Neural cell (in vitro differentiated cells): Measurements from ENCODE around the gene PPP2R5E.

Source experiments
- EP300 ChIP-seq: fragments of 450-650 bp; conservative IDR thresholded peaks from 2 replicates; pipeline ENCODE4 v1.6.1; 2014; ENCODE audit warnings: antibody characterized with exemption, mild to moderate bottlenecking, moderate library complexity; ENCODE audit not compliant: poor library complexity, severe bottlenecking
- EZH2 ChIP-seq: fragments of 200-600, 300-800 bp; shearing (Covaris generic), sonication (generic); IDR thresholded peaks from 2 replicates; pipeline ENCODE4 v1.6.1; 2014; ENCODE audit warnings: antibody characterized with exemption, low read length, borderline replicate concordance, mild to moderate bottlenecking; ENCODE audit not compliant: insufficient read depth, poor library complexity, severe bottlenecking
- MXI1 ChIP-seq: fragments of 450-650 bp; conservative IDR thresholded peaks from 2 replicates; pipeline ENCODE4 v1.6.1; 2014; ENCODE audit warnings: antibody characterized with exemption, mild to moderate bottlenecking; ENCODE audit not compliant: poor library complexity, severe bottlenecking
- POLR2AphosphoS5 ChIP-seq: IDR thresholded peaks from 2 replicates; pipeline ENCODE4 v1.6.1; 2012
- RAD21 ChIP-seq: fragments of 450-650 bp; conservative IDR thresholded peaks from 2 replicates; pipeline ENCODE4 v1.6.1; 2014; ENCODE audit warnings: antibody characterized with exemption, mild to moderate bottlenecking, moderate library complexity
- SMC3 ChIP-seq: fragments of 450-650 bp; conservative IDR thresholded peaks from 2 replicates; pipeline ENCODE4 v1.6.1; 2014; ENCODE audit warnings: antibody characterized with exemption, mild to moderate bottlenecking, moderate library complexity; ENCODE audit not compliant: poor library complexity
- TF ChIP-seq, protein P1 (sequence below): IDR thresholded peaks from 2 replicates; pipeline ENCODE4 v1.6.1; 2012; ENCODE audit warnings: borderline replicate concordance
- TF ChIP-seq, protein P2 (sequence below): fragments of 450-650 bp; IDR thresholded peaks from 2 replicates; pipeline ENCODE4 v1.5.1; 2014; ENCODE audit warnings: antibody characterized with exemption, mild to moderate bottlenecking, moderate library complexity; ENCODE audit not compliant: poor library complexity, severe bottlenecking

DNA sequence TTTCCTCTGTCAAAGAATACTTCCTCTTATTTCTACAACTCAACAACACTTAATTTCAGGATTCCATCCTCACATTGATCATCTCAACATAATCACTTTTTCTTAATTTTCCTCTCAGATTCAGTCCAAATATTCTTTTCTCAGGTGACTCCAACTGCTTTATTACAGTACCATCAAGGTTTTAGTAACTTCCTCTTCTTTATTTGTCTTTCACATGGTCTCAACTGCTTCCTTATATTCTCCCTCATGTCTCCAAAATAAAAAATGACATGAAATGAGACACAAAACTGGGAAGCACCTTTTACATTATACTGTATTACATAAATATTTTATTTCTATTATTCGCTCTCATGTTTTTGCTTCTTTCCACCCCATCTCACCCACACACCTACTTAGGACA is 55.5 kb downstream of the PPP2R5E start:
- TF ChIP-seq, protein P1, sequence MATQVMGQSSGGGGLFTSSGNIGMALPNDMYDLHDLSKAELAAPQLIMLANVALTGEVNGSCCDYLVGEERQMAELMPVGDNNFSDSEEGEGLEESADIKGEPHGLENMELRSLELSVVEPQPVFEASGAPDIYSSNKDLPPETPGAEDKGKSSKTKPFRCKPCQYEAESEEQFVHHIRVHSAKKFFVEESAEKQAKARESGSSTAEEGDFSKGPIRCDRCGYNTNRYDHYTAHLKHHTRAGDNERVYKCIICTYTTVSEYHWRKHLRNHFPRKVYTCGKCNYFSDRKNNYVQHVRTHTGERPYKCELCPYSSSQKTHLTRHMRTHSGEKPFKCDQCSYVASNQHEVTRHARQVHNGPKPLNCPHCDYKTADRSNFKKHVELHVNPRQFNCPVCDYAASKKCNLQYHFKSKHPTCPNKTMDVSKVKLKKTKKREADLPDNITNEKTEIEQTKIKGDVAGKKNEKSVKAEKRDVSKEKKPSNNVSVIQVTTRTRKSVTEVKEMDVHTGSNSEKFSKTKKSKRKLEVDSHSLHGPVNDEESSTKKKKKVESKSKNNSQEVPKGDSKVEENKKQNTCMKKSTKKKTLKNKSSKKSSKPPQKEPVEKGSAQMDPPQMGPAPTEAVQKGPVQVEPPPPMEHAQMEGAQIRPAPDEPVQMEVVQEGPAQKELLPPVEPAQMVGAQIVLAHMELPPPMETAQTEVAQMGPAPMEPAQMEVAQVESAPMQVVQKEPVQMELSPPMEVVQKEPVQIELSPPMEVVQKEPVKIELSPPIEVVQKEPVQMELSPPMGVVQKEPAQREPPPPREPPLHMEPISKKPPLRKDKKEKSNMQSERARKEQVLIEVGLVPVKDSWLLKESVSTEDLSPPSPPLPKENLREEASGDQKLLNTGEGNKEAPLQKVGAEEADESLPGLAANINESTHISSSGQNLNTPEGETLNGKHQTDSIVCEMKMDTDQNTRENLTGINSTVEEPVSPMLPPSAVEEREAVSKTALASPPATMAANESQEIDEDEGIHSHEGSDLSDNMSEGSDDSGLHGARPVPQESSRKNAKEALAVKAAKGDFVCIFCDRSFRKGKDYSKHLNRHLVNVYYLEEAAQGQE, result no peak
- TF ChIP-seq, protein P2, sequence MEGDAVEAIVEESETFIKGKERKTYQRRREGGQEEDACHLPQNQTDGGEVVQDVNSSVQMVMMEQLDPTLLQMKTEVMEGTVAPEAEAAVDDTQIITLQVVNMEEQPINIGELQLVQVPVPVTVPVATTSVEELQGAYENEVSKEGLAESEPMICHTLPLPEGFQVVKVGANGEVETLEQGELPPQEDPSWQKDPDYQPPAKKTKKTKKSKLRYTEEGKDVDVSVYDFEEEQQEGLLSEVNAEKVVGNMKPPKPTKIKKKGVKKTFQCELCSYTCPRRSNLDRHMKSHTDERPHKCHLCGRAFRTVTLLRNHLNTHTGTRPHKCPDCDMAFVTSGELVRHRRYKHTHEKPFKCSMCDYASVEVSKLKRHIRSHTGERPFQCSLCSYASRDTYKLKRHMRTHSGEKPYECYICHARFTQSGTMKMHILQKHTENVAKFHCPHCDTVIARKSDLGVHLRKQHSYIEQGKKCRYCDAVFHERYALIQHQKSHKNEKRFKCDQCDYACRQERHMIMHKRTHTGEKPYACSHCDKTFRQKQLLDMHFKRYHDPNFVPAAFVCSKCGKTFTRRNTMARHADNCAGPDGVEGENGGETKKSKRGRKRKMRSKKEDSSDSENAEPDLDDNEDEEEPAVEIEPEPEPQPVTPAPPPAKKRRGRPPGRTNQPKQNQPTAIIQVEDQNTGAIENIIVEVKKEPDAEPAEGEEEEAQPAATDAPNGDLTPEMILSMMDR, result no peak
- no peak for TF ChIP-seq EZH2
- no peak for TF ChIP-seq EP300
- no peak for TF ChIP-seq POLR2AphosphoS5
- no peak for TF ChIP-seq SMC3
- TF ChIP-seq MXI1, result no peak
- no peak for TF ChIP-seq RAD21
